Retinal pigment epithelial cell (primary cell): ENCODE results near the gene DNM1L.

ENCODE experiments used
- DNase-seq: peaks from one replicate; pipeline ENCODE4 v3.0.0-alpha.2; 2010; ENCODE audit warnings: low read depth
- H3K4me3 ChIP-seq: 2 replicates; pipeline ENCODE4 v1.5.1; 2011; ENCODE audit warnings: mild to moderate bottlenecking, low read length, control low read depth, moderate library complexity
- TF ChIP-seq, protein P1 (sequence below): conservative IDR thresholded peaks from 2 replicates; pipeline ENCODE4 v1.5.1; 2011; ENCODE audit warnings: low read depth, low read length, control low read depth, inconsistent platforms

DNM1L gene

GRCh38 chr12:32734952-32735351 is 55.9 kb downstream of the DNM1L start:
- TF ChIP-seq, protein P1, sequence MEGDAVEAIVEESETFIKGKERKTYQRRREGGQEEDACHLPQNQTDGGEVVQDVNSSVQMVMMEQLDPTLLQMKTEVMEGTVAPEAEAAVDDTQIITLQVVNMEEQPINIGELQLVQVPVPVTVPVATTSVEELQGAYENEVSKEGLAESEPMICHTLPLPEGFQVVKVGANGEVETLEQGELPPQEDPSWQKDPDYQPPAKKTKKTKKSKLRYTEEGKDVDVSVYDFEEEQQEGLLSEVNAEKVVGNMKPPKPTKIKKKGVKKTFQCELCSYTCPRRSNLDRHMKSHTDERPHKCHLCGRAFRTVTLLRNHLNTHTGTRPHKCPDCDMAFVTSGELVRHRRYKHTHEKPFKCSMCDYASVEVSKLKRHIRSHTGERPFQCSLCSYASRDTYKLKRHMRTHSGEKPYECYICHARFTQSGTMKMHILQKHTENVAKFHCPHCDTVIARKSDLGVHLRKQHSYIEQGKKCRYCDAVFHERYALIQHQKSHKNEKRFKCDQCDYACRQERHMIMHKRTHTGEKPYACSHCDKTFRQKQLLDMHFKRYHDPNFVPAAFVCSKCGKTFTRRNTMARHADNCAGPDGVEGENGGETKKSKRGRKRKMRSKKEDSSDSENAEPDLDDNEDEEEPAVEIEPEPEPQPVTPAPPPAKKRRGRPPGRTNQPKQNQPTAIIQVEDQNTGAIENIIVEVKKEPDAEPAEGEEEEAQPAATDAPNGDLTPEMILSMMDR = no peak
- no peak for DNase-seq
- H3K4me3 ChIP-seq = no peak overlapping the region

- TF ChIP-seq, protein P1 = no peak
- DNase-seq = no peak
Measured at GRCh38 chr12:32736445-32736844, 57.3 kb downstream of the DNM1L start.

GRCh38 chr12:32737715-32738114 is 58.6 kb downstream of the DNM1L start:
- no peak for DNase-seq
- TF ChIP-seq, protein P1 = no peak
- no peak overlapping the region for H3K4me3 ChIP-seq

More at GRCh38 chr12:32736445-32736844, 57.3 kb downstream of the DNM1L start:
- no peak overlapping the region for H3K4me3 ChIP-seq

GRCh38 chr12:32739279-32739678 is 60.2 kb downstream of the DNM1L start:
- DNase-seq = no peak
- TF ChIP-seq, protein P1 = no peak
- no peak overlapping the region for H3K4me3 ChIP-seq

DNA sequence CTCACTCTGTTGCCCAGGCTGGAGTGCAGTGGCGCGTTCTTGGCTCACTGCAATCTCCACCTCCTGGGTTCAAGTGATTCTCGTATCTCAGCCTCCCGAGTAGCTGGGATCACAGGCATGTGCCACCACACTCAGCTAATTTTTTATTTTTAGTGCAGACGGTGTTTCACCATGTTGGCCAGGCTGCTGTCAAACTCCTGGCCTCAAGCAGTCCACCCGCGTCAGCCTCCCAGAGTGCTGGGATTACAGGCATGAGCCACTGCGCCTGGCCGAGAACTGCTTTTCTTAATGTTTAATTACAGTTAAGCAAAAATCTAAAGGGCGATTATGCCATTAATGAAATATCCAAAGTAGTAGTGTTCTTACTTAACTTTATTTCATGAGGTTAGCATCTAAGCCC is 63.0 kb downstream of the DNM1L start:
- DNase-seq = no peak
- H3K4me3 ChIP-seq = no peak overlapping the region
- TF ChIP-seq, protein P1 = no peak

DNA sequence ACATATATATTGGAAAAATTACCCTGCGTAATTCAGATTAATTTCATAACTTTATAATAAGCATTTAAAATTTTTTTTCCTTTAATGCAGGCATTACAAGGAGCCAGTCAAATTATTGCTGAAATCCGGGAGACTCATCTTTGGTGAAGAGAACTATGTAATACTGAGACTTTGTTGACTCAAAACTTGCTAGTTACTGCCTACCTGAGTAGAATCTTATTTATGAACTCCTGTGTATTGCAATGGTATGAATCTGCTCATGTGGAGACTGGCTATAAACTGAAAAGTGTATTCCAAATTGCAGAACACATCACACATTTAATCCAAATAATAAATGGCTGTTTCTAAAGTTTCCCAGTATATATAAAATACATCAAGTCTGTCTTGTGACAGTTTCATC is 64.2 kb downstream of the DNM1L start:
- DNase-seq = no peak
- no peak overlapping the region for H3K4me3 ChIP-seq
- TF ChIP-seq, protein P1 = no peak

- DNase-seq = no peak
- TF ChIP-seq, protein P1 = no peak
- peak overlapping the region; percentile 99 for H3K4me3 ChIP-seq
Measured at GRCh38 chr12:32753605-32754004, 74.5 kb downstream of the DNM1L start.
